HCT116 (cell line): ENCODE data around the gene OR2S2. TPM values are rescaled to one million over a fixed set of nuclear protein-coding genes. Genes with fewer than 3 reads are reported as not detected.

ENCODE experiments used
- ATAC-seq: fragments of 200-7000 bp; cut with Tn5 transposase; 2 replicates; pipeline ENCODE4 v1.9.1; 2020; ENCODE audit warnings: mild to moderate bottlenecking, moderate library complexity
- BruUV-seq: library from RNA; stranded (reverse); fragments of 400-500 nt; replicated peaks from 2 replicates; lab custom pipeline; 2021; lab: Mats Ljungman, UMichigan
- CTCF ChIA-PET: fragments of 300-600 bp; sonication (Branson Sonifier 250); formaldehyde crosslinking; loops from one replicate; lab custom pipeline; 2021; ENCODE audit warnings: antibody characterized with exemption; lab: Charles Lee
- POLR2A ChIA-PET: fragments of 300-600, 350-600 bp; sonication (Branson Sonifier 250); formaldehyde crosslinking; loops from one replicate; lab custom pipeline; 2021; ENCODE audit warnings: antibody characterized with exemption; lab: Charles Lee
- RAD21 ChIA-PET, 2 experiments: fragments of 300-600 bp; sonication (Branson Sonifier 250); formaldehyde crosslinking; loops; one replicate each; lab custom pipeline; 2023; ENCODE audit warnings: low total read pairs in 2 of 2; ENCODE audit not compliant: uncharacterized antibody in 2 of 2, unreplicated experiment in 2 of 2, low non-redundant PET in 1 of 2; lab: Charles Lee
- DNase-seq: peaks from one replicate; pipeline ENCODE4 v3.0.0-alpha.2; 2010; ENCODE audit warnings: low read depth, low spot score
- H2AFZ ChIP-seq: fragments of 200-600 bp; shearing (Covaris generic), sonication (generic); 2 replicates; pipeline ENCODE4 v1.6.1; 2017; ENCODE audit warnings: low read depth, mixed run types, mixed read lengths, antibody characterized with exemption, low read length; ENCODE audit not compliant: poor library complexity, severe bottlenecking
- H3K27ac ChIP-seq: 2 replicates; pipeline ENCODE4 v1.5.1; 2012; ENCODE audit warnings: low read depth, low read length
- H3K27me3 ChIP-seq: fragments of 200-600 bp; sonication (generic); 2 replicates; pipeline ENCODE4 v1.6.1; 2016; ENCODE audit warnings: mixed run types, low read length, mixed read lengths; ENCODE audit not compliant: insufficient read depth
- H3K36me3 ChIP-seq, 2 experiments: fragments of 200-500 bp in 1 of 2; fragments of 200-600 bp in 1 of 2; sonication (Bioruptor generic) in 1 of 2; sonication (generic) in 1 of 2; 2 replicates each; pipeline versions ENCODE4 v1.5.1 to v1.6.1; 2014 to 2016; ENCODE audit warnings: low read length in 2 of 2, inconsistent platforms in 1 of 2, mixed read lengths in 1 of 2, mixed run types in 1 of 2; ENCODE audit not compliant: insufficient read depth in 2 of 2, control insufficient read depth in 1 of 2
- H3K4me1 ChIP-seq, 2 experiments: fragments of 200-600 bp in 1 of 2; sonication (generic) in 1 of 2; 2 replicates each; pipeline versions ENCODE4 v1.5.1 to v1.6.1; 2012 to 2017; ENCODE audit warnings: low read length in 2 of 2, inconsistent platforms in 1 of 2, mild to moderate bottlenecking in 1 of 2, mixed read lengths in 1 of 2, mixed run types in 1 of 2, moderate library complexity in 1 of 2; ENCODE audit not compliant: insufficient read depth in 2 of 2, control insufficient read depth in 1 of 2
- H3K4me2 ChIP-seq: fragments of 200-600 bp; sonication (generic); 2 replicates; pipeline ENCODE4 v1.6.1; 2017; ENCODE audit warnings: mixed run types, low read length, mixed read lengths
- H3K4me3 ChIP-seq, 2 experiments: fragments of 200-600 bp in 1 of 2; sonication (generic) in 1 of 2; replicated peaks in 1 of 2; 2 replicates each; pipeline ENCODE4 v1.5.1; 2011 to 2016; ENCODE audit warnings: low read length in 2 of 2, control low read depth in 1 of 2, low read depth in 1 of 2, mild to moderate bottlenecking in 1 of 2, mixed read lengths in 1 of 2, mixed run types in 1 of 2
- H3K79me2 ChIP-seq: fragments of 200-600 bp; sonication (generic); 2 replicates; pipeline ENCODE4 v1.6.1; 2017; ENCODE audit warnings: mild to moderate bottlenecking, mixed run types, low read length, moderate library complexity, mixed read lengths; ENCODE audit not compliant: insufficient read depth
- H3K9ac ChIP-seq: fragments of 200-600 bp; sonication (generic); 2 replicates; pipeline ENCODE4 v1.6.1; 2016; ENCODE audit warnings: low read length, mixed read lengths
- H3K9me2 ChIP-seq: fragments of 200-600 bp; sonication (generic), shearing (Covaris generic); 2 replicates; pipeline ENCODE4 v1.6.1; 2017; ENCODE audit warnings: mixed run types, mild to moderate bottlenecking, moderate library complexity; ENCODE audit not compliant: insufficient read depth
- H3K9me3 ChIP-seq, 2 experiments: fragments of 200-500 bp in 1 of 2; fragments of 200-600 bp in 1 of 2; sonication (Bioruptor generic) in 1 of 2; sonication (generic) in 1 of 2; 2 replicates each; pipeline ENCODE4 v1.6.1; 2014 to 2017; ENCODE audit warnings: low read length in 2 of 2, mixed read lengths in 2 of 2, inconsistent platforms in 1 of 2, low read depth in 1 of 2, mild to moderate bottlenecking in 1 of 2, mixed run types in 1 of 2, moderate library complexity in 1 of 2; ENCODE audit not compliant: control insufficient read depth in 1 of 2, insufficient read depth in 1 of 2
- H4K20me1 ChIP-seq: fragments of 200-600 bp; sonication (generic), shearing (Covaris generic); 2 replicates; pipeline ENCODE4 v1.6.1; 2017; ENCODE audit warnings: mixed run types, mild to moderate bottlenecking, moderate library complexity; ENCODE audit not compliant: insufficient read depth
- ATF3 ChIP-seq: IDR thresholded peaks from 2 replicates; pipeline ENCODE4 v1.6.1; 2012
- CBX3 ChIP-seq: IDR thresholded peaks from 2 replicates; pipeline ENCODE4 v1.6.1; 2012; ENCODE audit warnings: low read depth
- CEBPB ChIP-seq: IDR thresholded peaks from 2 replicates; pipeline ENCODE4 v1.6.1; 2012; ENCODE audit warnings: low read depth
- CTCF ChIP-seq, 3 experiments: fragments of 200-600 bp in 1 of 3; sonication (generic) in 1 of 3; IDR thresholded peaks in 2 of 3; conservative IDR thresholded peaks in 1 of 3; 2 replicates each; pipeline ENCODE4 v1.5.1; 2012 to 2017; ENCODE audit warnings: low read depth in 2 of 3, low read length in 2 of 3, antibody characterized with exemption in 1 of 3, borderline replicate concordance in 1 of 3, control low read depth in 1 of 3, mild to moderate bottlenecking in 1 of 3, mixed read lengths in 1 of 3, mixed run types in 1 of 3, moderate library complexity in 1 of 3; ENCODE audit not compliant: insufficient read depth in 1 of 3
- EGR1 ChIP-seq: IDR thresholded peaks from 2 replicates; pipeline ENCODE4 v1.6.1; 2012; ENCODE audit warnings: low read depth
- ELF1 ChIP-seq: IDR thresholded peaks from 2 replicates; pipeline ENCODE4 v1.6.1; 2012; ENCODE audit warnings: low read depth, borderline replicate concordance
- JUND ChIP-seq: IDR thresholded peaks from 2 replicates; pipeline ENCODE4 v1.6.1; 2012
- MAX ChIP-seq: IDR thresholded peaks from 2 replicates; pipeline ENCODE4 v1.6.1; 2012
- RAD21 ChIP-seq: IDR thresholded peaks from 2 replicates; pipeline ENCODE4 v1.6.1; 2012; ENCODE audit warnings: low read depth, mild to moderate bottlenecking
- REST ChIP-seq: IDR thresholded peaks from 2 replicates; pipeline ENCODE4 v1.6.1; 2012; ENCODE audit warnings: low read depth
- SP1 ChIP-seq: IDR thresholded peaks from 2 replicates; pipeline ENCODE4 v1.6.1; 2012; ENCODE audit warnings: low read depth
- YY1 ChIP-seq: IDR thresholded peaks from 2 replicates; pipeline ENCODE4 v1.6.1; 2011; ENCODE audit warnings: low read length, low read depth, moderate library complexity, mild to moderate bottlenecking; ENCODE audit not compliant: insufficient replicate concordance; ENCODE audit errors: extremely low read depth
- ZBTB33 ChIP-seq: IDR thresholded peaks from 2 replicates; pipeline ENCODE4 v1.6.1; 2011; ENCODE audit warnings: mild to moderate bottlenecking, low read length, moderate library complexity; ENCODE audit not compliant: insufficient replicate concordance; ENCODE audit errors: extremely low read depth
- ZFX ChIP-seq: fragments of 450-650 bp; IDR thresholded peaks from 2 replicates; pipeline ENCODE4 v1.6.1; 2017
- ZNF274 ChIP-seq: fragments of 200-500 bp; sonication (Bioruptor generic); IDR thresholded peaks from 2 replicates; pipeline ENCODE4 v1.6.1; 2014; ENCODE audit warnings: mild to moderate bottlenecking, low read depth, low read length, inconsistent platforms
- intact Hi-C: fragments of 100-400 bp; cut with micrococcal nuclease; formaldehyde crosslinking; loops from 2 replicates; pipeline ENCODE4 v1.10.0; 2022
- total RNA-seq: library from RNA; stranded (reverse); gene quantifications from one replicate; pipeline ENCODE4 v1.2.1, GENCODE V29; 2021; ENCODE audit not compliant: unreplicated experiment

Gene OR2S2
- total RNA-seq, 1 experiment from 2014 or later = not detected

- POLR2A ChIA-PET = no interaction called here
- ATAC-seq = no peak
- RAD21 ChIA-PET = no interaction called here
These were observed 25.2 kb downstream of the OR2S2 start for GRCh38 chr9:35932735-35933134.

More at GRCh38 chr9:35932735-35933134, 25.2 kb downstream of the OR2S2 start:
- TF ChIP-seq ZBTB33 (no peak), RAD21 (no peak), MAX (no peak), YY1 (no peak), ELF1 (no peak), ZFX (no peak), JUND (no peak), CEBPB (no peak), REST (no peak), ZNF274 (no peak), ATF3 (no peak), SP1 (no peak), CBX3 (no peak), EGR1 (no peak), CTCF (IDR thresholded peaks at IDR 0.05 in 2 of 3, conservative IDR thresholded peaks at IDR 0.05 in 1 of 3; ENCODE audit: borderline replicate concordance in 1 of 3, insufficient read depth in 1 of 3, low read depth in 2 of 3, low read length in 2 of 3) (no peak)
- Histone ChIP-seq H3K9me2 (no peaks in the 10 kb centered on the region), H3K9me3 (no peaks in the 10 kb centered on the region), H3K4me1 (no peaks in the 10 kb centered on the region), H3K4me3 (no peak overlapping the region), H3K27me3 (no peaks in the 10 kb centered on the region), H3K9ac (no peak overlapping the region), H2AFZ (no peak overlapping the region), H3K79me2 (no peaks in the 10 kb centered on the region), H4K20me1 (no peaks in the 10 kb centered on the region), H3K4me2 (no peak overlapping the region), H3K36me3 (no peaks in the 10 kb centered on the region), H3K27ac (no peak overlapping the region)
- DNase-seq = no peak
- CTCF ChIA-PET = interaction anchor here (1.4 kb wide), 1 partner anchor 13 kb away, joined by 3 read pairs; no protein-coding TSS in a partner anchor
- BruUV-seq = no TSS peak
- intact Hi-C loops = no loop called here
